ENCODE data around the gene CXorf58. TPM values are rescaled to one million over a fixed set of nuclear protein-coding genes. Genes with fewer than 3 reads are reported as not detected.

Gene CXorf58
- total and polyA plus RNA-seq, 2 donors (not counting 1 experiment from before 2014, with no cell fraction given) = 0.07 TPM; not detected in 1

DNA sequence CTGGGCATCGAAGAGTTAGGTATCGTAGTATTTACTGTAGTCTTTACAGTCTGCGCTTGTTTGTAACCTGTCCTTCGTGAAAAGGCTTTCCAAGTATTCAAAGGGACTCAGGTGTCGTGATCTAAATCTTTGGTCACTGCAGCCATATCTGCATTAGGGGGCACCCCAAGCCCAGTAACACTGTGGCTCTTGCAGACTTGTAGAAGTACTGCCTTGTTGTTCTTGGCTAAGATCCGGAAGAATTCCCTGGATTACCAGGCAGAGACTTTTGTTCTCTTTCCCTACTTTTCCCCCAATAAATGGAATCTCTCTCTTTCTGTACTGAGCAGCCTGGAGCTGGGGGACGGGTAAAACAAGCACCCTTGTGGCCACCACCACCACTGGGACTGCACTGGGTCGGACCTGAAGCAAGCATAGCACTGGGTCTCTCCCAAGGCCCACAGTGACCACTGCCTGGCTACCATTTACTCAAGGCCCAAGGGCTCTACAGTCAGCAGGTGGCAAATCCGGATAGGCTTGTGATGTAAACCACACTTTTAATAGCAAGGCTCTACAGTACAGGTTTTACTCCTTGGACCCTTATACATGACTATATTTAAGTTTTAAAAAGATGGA, 12.0 kb downstream of the CXorf58 start:
- no peak overlapping the region for H3K4me2 ChIP-seq (replicated peaks; ENCODE audit: low read depth, low read length, poor library complexity, severe bottlenecking)
- H4K20me1 ChIP-seq (ENCODE audit: control insufficient read depth, insufficient read depth, low read length, poor library complexity, severe bottlenecking) = no peaks in the 10 kb centered on the region
- TF ChIP-seq, protein P1, sequence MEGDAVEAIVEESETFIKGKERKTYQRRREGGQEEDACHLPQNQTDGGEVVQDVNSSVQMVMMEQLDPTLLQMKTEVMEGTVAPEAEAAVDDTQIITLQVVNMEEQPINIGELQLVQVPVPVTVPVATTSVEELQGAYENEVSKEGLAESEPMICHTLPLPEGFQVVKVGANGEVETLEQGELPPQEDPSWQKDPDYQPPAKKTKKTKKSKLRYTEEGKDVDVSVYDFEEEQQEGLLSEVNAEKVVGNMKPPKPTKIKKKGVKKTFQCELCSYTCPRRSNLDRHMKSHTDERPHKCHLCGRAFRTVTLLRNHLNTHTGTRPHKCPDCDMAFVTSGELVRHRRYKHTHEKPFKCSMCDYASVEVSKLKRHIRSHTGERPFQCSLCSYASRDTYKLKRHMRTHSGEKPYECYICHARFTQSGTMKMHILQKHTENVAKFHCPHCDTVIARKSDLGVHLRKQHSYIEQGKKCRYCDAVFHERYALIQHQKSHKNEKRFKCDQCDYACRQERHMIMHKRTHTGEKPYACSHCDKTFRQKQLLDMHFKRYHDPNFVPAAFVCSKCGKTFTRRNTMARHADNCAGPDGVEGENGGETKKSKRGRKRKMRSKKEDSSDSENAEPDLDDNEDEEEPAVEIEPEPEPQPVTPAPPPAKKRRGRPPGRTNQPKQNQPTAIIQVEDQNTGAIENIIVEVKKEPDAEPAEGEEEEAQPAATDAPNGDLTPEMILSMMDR (IDR thresholded peaks at IDR 0.05) = no peak
- TF ChIP-seq EZH2 (IDR thresholded peaks at IDR 0.05; ENCODE audit: borderline replicate concordance, insufficient read depth, low read depth, low read length, poor library complexity, severe bottlenecking) = no peak
- H3K9me3 Mint-ChIP-seq (ENCODE audit: insufficient read depth) = no peaks in the 10 kb centered on the region
- ATAC-seq (ENCODE audit: low read depth) (no peak), DNase-seq (no peak)
- H3K27me3 Mint-ChIP-seq = no peaks in the 10 kb centered on the region
- no peak overlapping the region for H3K4me3 ChIP-seq (ENCODE audit: control extremely low read depth in 1 of 5, extremely low read depth in 1 of 5, insufficient read depth in 1 of 5, low read depth in 2 of 5, low read length in 4 of 5)
- no peak overlapping the region for H3K27ac ChIP-seq (ENCODE audit: low read length in 2 of 2)
- no peaks in the 10 kb centered on the region for H3K9me3 ChIP-seq (ENCODE audit: control extremely low read depth in 1 of 3, control insufficient read depth in 2 of 3, insufficient read depth in 1 of 3, low read length in 2 of 3)
- no peak overlapping the region for H3K27ac Mint-ChIP-seq
- H3K4me1 ChIP-seq (ENCODE audit: control insufficient read depth in 2 of 2, insufficient read depth in 2 of 2, low read length in 2 of 2) = no peaks in the 10 kb centered on the region
- ChIA-PET CTCF (interaction anchor here (0.6 kb wide), 1 partner anchor 134 kb away, joined by 4 read pairs; no protein-coding TSS in a partner anchor), POLR2A (no interaction called here)
- no peaks in the 10 kb centered on the region for H3K4me1 Mint-ChIP-seq
- H3K79me2 ChIP-seq (ENCODE audit: control insufficient read depth, insufficient read depth, low read length) = no peaks in the 10 kb centered on the region
- no peaks in the 10 kb centered on the region for H3K27me3 ChIP-seq (replicated peaks in 1 of 4; ENCODE audit: control extremely low read depth in 1 of 4, control insufficient read depth in 3 of 4, insufficient read depth in 4 of 4, low read length in 3 of 4)
- no peak overlapping the region for H3K9ac ChIP-seq (ENCODE audit: low read length)
- no peak overlapping the region for H3K4me3 Mint-ChIP-seq
- H3K36me3 ChIP-seq (replicated peaks in 1 of 2; ENCODE audit: control extremely low read depth in 1 of 2, control insufficient read depth in 1 of 2, extremely low read depth in 1 of 2, insufficient read depth in 2 of 2, low read length in 1 of 2) = no peaks in the 10 kb centered on the region
- no peak overlapping the region for H2AFZ ChIP-seq (ENCODE audit: insufficient read depth, low read depth, low read length, poor library complexity, severe bottlenecking)
- intact Hi-C loops (cut with micrococcal nuclease) = no loop called here
- WGBS (ENCODE audit: insufficient coverage) = 94% methylated on average over 7 of the region's 9 CpGs

DNA sequence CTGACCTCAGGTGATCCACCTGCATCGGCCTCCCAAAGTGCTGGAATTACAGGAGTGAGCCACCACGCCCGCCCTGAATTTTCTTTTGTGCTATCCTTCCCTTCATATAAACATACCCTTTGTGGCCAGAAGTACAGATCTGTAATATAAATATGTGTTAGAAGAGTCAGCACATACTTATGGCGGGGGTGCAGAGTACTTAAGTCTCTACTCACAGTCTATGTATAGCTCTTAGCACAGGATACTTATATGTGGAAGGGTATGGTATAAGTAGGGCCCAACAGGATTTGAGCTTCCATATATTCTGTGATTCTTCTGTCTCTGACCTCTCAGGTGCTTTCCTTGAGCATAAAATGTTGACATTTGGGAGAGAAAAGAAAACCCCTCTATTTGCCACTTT, 18.2 kb downstream of the CXorf58 start:
- WGBS (ENCODE audit: insufficient coverage) = no CpG with 5 or more reads among the region's 4 CpGs
- no peaks in the 10 kb centered on the region for H3K9me3 ChIP-seq (ENCODE audit: control extremely low read depth in 1 of 3, control insufficient read depth in 2 of 3, insufficient read depth in 1 of 3, low read length in 2 of 3)
- H3K4me3 ChIP-seq (ENCODE audit: control extremely low read depth in 1 of 5, extremely low read depth in 1 of 5, insufficient read depth in 1 of 5, low read depth in 2 of 5, low read length in 4 of 5) = no peak overlapping the region
- ATAC-seq (ENCODE audit: low read depth) = no peak
- H3K27ac ChIP-seq (ENCODE audit: low read length in 2 of 2) = no peak overlapping the region
- Mint-ChIP-seq H3K9me3 (ENCODE audit: insufficient read depth) (no peaks in the 10 kb centered on the region), H3K27ac (no peak overlapping the region), H3K4me1 (peaks cover 1% of the 10 kb centered on the region), H3K27me3 (no peaks in the 10 kb centered on the region), H3K4me3 (no peak overlapping the region)
- no peaks in the 10 kb centered on the region for H3K4me1 ChIP-seq (ENCODE audit: control insufficient read depth in 2 of 2, insufficient read depth in 2 of 2, low read length in 2 of 2)
- H3K27me3 ChIP-seq (replicated peaks in 1 of 4; ENCODE audit: control extremely low read depth in 1 of 4, control insufficient read depth in 3 of 4, insufficient read depth in 4 of 4, low read length in 3 of 4) = no peaks in the 10 kb centered on the region
- no peak for DNase-seq
- H4K20me1 ChIP-seq (ENCODE audit: control insufficient read depth, insufficient read depth, low read length, poor library complexity, severe bottlenecking) = no peaks in the 10 kb centered on the region
- no peaks in the 10 kb centered on the region for H3K79me2 ChIP-seq (ENCODE audit: control insufficient read depth, insufficient read depth, low read length)
- ChIA-PET CTCF (no interaction called here), POLR2A (no interaction called here)
- H2AFZ ChIP-seq (ENCODE audit: insufficient read depth, low read depth, low read length, poor library complexity, severe bottlenecking) = no peak overlapping the region
- TF ChIP-seq, protein P1 (IDR thresholded peaks at IDR 0.05) = no peak
- intact Hi-C loops (cut with micrococcal nuclease) = no loop called here
- no peaks in the 10 kb centered on the region for H3K36me3 ChIP-seq (replicated peaks in 1 of 2; ENCODE audit: control extremely low read depth in 1 of 2, control insufficient read depth in 1 of 2, extremely low read depth in 1 of 2, insufficient read depth in 2 of 2, low read length in 1 of 2)
- H3K9ac ChIP-seq (ENCODE audit: low read length) = no peak overlapping the region
- no peak overlapping the region for H3K4me2 ChIP-seq (replicated peaks; ENCODE audit: low read depth, low read length, poor library complexity, severe bottlenecking)
